COLO668 (cell line): Measurements from ENCODE around the gene PHPT1.
"Not testable (repeated sequence)": the region's sequence is repeated elsewhere in the genome, so short reads cannot be mapped to it uniquely, and the experiment has no call there.

Source experiments
- DNase-seq: peaks from one replicate; lab custom pipeline; 2025; ENCODE audit not compliant: unreplicated experiment; lab: John Stamatoyannopoulos, UW

The PHPT1 gene

GRCh38 chr9:136858844-136859757 is 9.9 kb downstream of the PHPT1 start:
- DNase-seq: no peak

GRCh38 chr9:136860529-136860928 is 11.3 kb downstream of the PHPT1 start:
- DNase-seq: no peak

- no peak for DNase-seq
Observed at GRCh38 chr9:136860933-136861873, 12.0 kb downstream of the PHPT1 start.

GRCh38 chr9:136861874-136862457 is 12.8 kb downstream of the PHPT1 start:
- DNase-seq: no peak

- DNase-seq: no peak
Observed at GRCh38 chr9:136862849-136863622, 13.8 kb downstream of the PHPT1 start.

- no peak for DNase-seq
Observed at GRCh38 chr9:136863623-136864273, 14.5 kb downstream of the PHPT1 start.

- no peak for DNase-seq
Observed at GRCh38 chr9:136865041-136865767, 16.0 kb downstream of the PHPT1 start.

GRCh38 chr9:136865768-136866103 is 16.5 kb downstream of the PHPT1 start:
- DNase-seq: peak; percentile 30

GRCh38 chr9:136866898-136867421 is 17.8 kb downstream of the PHPT1 start:
- not testable (repeated sequence) for DNase-seq

- DNase-seq: no peak
Observed at GRCh38 chr9:136867480-136867879, 18.3 kb downstream of the PHPT1 start.

GRCh38 chr9:136867917-136868316 is 18.7 kb downstream of the PHPT1 start:
- no peak for DNase-seq

- DNase-seq: no peak
Observed at GRCh38 chr9:136868644-136869043, 19.4 kb downstream of the PHPT1 start.

- DNase-seq: not testable (repeated sequence)
Observed at GRCh38 chr9:136869611-136870010, 20.4 kb downstream of the PHPT1 start.

GRCh38 chr9:136875155-136875554 is 25.9 kb downstream of the PHPT1 start:
- no peak for DNase-seq

GRCh38 chr9:136876476-136876875 is 27.3 kb downstream of the PHPT1 start:
- no peak for DNase-seq

- DNase-seq: peak; percentile 25
Observed at GRCh38 chr9:136880651-136881050, 31.4 kb downstream of the PHPT1 start.

GRCh38 chr9:136881691-136882108 is 32.5 kb downstream of the PHPT1 start:
- no peak for DNase-seq

GRCh38 chr9:136882109-136882946 is 33.1 kb downstream of the PHPT1 start:
- DNase-seq: peak; percentile 80
